NK-92 (cell line): ENCODE measurements around the gene RAP1A.
"Not testable (repeated sequence)": the region's sequence is repeated elsewhere in the genome, so short reads cannot be mapped to it uniquely, and the experiment has no call there.

ENCODE experiments used
- DNase-seq: peaks from one replicate; lab custom pipeline; 2025; ENCODE audit not compliant: unreplicated experiment; lab: John Stamatoyannopoulos, UW

Gene RAP1A

DNA sequence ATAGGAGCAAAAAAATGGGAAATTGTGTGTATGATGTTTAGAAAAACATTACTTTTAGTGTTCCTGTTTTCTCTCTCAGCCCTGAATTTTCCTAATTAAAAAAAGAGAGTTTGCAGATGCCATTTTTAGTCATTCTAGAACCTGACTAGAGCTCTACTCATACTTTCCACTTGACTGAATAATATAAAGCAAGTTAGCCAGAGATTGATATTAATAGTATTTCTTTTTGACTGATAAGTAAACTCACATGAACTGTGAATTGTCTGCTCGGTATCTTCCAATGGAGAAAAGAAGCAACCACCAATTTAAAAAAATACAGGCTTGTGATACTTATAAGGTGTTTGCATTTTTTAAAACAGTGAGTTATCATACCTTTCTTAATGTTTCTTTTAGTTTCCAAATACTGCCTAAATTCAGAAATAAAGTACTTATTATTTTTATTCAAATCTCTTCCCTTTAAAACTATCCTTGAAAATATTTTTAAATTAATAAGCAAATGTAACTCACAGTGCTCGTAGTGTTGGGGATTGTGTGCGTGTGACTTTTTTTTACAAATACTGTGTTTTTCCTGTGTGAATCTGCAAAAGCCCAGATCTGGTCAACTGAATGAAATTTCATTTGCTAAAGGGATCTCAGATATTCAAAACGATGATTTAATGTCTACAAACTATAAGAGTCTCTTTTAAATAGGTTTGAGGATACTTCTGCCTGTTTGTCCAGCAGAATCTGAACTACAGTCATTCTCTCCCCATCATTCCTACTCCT lies 9.8 kb downstream of the RAP1A start:
- no peak for DNase-seq

DNA sequence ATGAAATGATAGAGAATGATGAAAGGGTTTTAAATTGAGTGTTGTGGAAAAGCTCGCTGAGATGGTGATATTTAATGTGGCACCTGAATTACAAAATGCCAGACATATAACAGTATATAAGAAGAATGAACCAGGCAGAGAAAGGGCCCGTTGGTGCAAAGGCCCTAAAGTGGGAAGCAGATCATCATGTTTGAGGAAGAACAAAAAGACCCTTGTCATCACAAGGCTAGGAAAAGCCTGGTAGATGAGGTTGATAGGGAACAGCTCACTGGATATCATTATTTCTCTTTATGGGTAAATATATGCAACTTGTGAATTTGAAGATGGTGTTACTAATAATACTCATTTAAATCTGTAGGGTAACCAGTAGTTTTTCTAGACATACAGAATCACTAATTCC lies 11.0 kb downstream of the RAP1A start:
- DNase-seq: no peak

DNA sequence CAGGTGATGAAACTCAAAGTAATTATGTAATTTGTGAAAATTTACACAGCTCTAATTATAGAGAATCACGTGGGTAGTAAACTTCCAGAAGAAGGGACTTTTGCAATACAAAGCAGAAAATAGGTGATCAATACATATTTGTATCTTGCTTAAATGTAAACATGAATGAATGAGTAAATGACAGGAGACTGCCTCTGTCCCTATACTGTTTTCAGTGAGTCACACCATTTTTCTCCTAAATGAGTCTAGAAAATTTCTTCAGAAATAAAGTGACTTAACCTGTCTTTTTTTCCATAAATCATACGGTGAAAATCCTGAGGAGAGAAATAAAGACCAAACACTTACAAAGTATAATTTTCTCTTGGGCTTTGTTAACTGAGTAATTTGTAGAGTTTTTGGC lies 11.9 kb downstream of the RAP1A start:
- no peak for DNase-seq

GRCh38 chr1:111632771-111633170 lies 13.2 kb downstream of the RAP1A start:
- not testable (repeated sequence) for DNase-seq

DNA sequence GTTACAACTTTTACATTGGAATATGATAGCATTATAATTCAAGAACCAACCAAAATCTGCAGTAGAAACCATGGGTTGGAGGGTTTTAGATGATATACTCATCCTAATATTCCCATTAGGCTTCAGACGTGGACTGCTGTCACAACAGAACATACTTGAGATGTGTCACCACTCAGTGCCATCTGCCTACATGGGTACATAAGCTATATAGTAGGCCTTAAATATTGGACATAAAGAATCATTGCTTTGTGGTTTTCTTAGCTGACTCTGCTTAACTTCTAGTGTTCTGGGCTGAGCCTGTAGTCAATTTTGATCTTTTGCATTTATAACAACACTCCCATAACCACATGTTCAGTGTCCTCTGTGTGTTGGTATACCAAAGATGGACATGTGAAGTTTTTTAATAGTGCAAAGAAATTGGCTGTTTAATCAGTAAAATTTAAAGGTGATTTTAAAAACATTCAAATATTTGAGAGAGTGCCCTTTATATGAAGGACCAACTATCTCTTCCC lies 14.2 kb downstream of the RAP1A start:
- no peak for DNase-seq

DNA sequence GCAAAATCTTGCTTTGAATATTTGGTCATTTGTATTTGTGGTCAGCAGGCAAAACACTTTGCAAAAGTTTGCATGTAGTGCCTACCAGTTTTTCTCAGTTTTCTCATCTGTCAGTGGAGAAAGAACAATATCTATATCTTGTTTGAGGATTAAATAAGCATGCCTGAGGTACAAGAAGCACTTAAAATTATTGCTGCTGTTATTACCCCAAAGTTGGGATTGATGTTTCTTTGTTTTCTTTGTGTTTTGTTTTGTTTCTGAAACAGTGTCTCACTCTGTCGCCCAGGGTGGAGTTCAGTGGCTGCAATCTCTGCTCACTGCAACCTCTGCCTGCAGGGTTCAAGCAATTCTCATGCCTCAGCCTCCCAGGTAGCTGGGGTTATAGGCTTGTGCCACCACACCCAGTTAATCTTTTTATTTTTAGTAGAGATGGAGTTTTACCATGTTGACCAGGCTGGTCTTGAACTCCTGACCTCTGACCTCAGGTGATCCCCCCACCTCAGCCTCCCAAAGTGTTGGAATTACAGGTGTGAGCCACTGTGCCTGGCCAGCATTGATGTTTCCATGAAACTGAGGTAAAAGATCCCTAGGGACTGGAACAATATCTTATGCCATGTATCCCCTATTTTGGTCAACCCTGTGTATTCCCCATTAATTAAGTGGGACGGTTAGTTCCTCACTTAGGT lies 15.9 kb downstream of the RAP1A start:
- no peak for DNase-seq

DNA sequence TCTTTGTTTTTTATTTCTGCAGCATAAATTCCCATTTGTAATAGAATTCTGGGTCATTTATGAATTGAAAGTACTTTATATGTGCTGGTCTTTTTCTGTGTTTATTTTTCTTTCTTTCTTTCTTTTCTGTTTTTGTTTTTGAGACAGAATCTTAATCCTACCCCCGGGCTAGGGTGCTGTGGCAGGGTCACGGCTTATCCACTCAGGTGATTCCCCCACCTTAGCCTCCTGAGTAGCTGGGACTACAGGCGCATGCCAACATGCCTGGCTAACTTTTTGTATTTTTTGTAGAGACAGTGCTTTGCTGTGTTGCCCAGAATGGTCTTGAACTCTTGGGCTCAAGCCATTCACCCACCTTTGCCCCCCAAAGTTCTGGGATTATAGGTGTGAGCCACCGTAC lies 18.7 kb downstream of the RAP1A start:
- no peak for DNase-seq

DNA sequence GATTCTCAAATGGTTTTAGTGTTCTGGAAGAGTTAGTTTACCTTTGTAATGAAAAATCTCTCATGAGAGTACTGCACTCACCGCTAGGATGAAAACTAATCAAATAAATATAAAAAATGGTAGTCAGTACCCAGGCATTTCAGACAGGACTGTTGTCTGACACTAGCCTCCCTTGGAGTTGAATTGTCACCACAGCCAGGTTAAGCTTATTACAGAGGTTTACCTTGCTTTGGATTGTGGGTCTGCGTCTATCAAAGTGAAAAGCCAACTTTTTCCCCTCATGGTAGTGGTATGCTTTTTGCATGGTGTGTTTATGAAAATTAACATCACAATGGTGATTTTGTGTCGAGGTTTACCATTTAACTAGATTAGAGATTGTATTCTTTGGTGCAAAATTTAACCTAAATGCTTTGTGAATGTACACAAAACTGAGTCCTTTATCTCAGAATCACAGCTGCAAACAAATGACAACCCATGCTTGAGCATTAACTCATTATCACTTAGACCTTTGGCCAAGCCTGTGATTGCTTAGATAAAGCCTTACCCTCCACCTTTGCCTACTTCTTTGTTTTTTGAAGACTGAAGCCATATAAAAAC lies 20.1 kb downstream of the RAP1A start:
- DNase-seq: no peak

DNA sequence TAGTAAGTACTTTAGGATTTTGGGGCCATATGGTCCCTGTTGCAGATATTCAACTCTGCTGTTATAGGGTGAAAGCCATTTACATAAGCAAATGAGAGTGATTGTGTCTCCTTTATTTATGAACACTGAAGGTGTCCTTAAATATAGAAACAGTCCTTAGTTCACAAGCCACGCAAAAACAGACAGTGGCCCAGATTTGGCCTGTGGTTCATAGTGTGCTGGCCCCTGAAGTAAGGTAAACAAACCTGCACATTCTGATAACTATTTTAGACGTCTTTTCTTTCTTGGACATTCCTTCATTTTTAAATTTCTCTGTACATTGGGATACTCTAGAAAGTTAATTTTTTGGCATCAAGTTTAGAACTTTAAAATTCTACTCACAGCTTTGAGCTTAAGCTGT lies 23.5 kb downstream of the RAP1A start:
- DNase-seq: no peak

GRCh38 chr1:111643696-111644095 lies 24.1 kb downstream of the RAP1A start:
- DNase-seq: no peak

DNA sequence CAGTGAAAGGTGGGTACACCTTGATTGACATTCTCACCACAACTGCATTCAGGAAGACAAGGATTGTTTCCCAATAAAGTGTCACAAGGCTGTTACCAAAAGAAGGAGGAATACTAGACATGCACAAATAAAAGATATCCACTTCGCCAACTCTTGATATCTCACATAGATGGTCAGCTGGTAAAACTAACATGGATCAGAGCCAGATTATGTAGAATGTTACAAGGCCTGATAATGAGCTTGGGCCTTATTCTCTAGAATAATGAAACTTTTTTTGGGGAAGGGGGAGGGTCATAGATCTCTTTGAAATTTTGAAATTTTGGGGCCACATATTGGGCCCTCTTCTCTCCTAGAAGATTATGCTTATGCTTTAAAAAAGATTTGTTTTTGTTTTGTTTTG lies 24.9 kb downstream of the RAP1A start:
- no peak for DNase-seq

DNA sequence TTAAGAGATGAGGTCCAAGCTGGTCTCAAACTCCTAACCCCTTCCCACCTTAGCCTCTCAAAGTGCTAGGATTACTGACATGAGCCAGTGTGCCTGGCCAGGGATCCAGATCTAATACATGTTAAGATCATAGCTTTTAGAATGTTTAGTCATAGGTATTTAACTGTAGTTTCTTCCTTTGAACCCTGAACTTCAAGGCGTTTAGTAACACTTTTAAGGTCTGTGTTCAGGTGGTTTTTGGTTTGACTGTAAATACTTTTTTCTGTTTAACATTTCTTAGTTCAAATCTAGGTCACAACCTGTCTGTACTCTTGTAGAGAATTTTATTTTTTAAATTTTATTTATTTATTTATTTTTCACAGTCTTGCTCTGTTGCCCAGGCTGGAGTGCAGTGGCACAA lies 28.1 kb downstream of the RAP1A start:
- DNase-seq: no peak

- DNase-seq: no peak
Measured at GRCh38 chr1:111648806-111649205, 29.2 kb downstream of the RAP1A start.

- no peak for DNase-seq
Measured at GRCh38 chr1:111649227-111649626, 29.6 kb downstream of the RAP1A start.

GRCh38 chr1:111649648-111650047 lies 30.1 kb downstream of the RAP1A start:
- no peak for DNase-seq

DNA sequence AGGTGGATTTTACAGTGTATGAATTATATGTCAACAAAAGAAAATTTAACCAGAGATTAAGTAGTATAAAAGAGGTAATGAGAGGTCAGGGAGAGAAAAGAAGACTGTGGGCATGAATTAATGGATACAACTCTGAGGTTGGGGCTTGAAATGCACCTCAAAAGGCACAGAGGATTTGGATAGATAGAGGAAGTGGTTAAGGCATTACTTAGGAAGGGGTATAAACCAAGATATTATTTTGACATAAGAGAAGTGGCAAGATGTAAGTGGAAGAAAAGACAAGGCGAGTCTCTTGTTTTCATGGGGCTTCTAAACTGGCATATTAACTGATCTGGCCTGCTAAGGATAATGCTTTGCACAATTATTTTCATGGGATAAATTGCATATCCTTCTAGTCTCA lies 34.1 kb downstream of the RAP1A start:
- DNase-seq: no peak

DNA sequence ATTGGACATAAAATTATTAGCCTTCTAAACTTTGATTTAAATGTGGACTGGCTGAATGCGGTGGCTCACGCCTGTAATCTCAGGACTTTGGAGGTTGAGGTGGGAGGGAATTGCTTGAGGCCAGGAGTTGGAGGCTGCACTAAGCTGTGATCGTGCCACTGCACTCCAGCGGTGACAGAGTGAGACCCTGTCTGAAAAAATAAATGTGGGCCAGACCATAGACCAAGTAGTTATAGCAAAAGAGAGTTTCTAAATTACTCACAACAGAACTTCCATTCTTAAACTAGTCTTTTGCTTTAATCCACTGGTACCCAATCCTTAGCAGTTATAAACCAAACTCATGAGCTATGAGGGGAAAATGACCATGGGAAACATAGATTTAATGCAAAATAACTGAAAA lies 35.2 kb downstream of the RAP1A start:
- DNase-seq: no peak

GRCh38 chr1:111656086-111657017 lies 36.8 kb downstream of the RAP1A start:
- no peak for DNase-seq

DNA sequence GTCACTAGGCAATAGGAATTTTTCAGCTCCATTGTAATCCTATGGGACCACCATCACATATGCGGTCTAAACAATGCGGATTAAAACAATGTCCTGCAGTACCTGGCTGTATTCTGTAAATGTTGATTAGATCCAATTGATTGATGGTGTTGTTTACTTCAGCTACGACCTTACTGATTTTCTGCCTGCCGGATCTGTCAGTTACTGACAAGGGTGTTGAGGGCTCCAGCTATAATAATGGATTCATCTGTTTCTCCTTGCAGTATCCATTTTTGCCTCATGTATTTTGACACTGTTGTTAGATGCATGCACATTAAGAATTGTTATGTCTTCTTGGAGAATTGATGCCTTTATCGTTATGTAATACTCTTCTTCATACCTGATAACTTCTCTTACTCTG lies 39.0 kb downstream of the RAP1A start:
- DNase-seq: no peak

DNA sequence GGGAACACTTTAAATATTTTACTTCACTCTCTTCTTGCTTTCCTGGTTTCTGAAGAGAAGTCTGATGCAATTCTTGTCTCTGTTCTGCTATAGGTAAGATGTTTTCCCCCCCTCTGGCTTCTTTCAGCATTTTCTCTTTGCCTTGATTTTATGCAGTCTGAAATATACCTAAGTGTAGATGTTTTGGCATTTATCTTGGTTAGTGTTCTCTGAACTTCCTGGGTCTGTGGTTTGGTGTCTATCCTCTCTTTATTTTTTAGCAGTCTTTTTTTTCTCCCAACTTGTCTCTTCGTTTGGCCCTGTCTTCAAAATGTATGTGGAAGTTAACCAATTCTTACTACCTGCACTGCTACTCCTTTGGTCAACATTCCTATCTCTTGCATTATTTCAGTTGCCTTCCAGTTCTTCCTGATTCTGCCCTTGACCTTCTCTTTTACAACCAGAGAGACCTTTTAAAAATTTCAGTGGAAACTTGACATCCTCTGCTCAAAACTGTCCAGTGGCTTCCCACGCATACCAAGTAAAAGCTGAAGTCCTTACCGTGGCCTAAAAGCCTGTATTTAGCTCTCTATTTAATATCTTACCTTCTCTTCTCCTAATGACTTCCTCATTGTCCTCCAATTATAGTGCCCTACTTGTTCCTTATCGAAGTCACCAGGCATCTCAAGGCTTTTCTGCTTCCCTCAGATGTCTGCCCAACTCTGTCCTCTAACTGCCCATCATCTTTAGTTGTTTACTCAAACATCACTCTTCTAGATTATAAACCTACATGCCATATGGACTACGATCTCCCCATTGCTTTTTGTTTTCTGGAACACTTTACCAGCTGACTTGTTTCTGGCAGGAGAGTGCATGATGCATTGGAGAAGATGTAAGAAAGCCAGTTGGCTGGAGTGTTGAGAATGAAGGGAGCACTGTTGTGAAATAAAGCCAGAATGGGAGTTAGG lies 40.9 kb downstream of the RAP1A start:
- no peak for DNase-seq
